ENCODE data around the gene AGER.

GRCh38 chr6:32133786-32134185 is 50.3 kb downstream of the AGER start:
- no peak for TF ChIP-seq EZH2phosphoT487 (IDR thresholded peaks at IDR 0.05; ENCODE audit: borderline replicate concordance)
- TF ChIP-seq, protein P1, sequence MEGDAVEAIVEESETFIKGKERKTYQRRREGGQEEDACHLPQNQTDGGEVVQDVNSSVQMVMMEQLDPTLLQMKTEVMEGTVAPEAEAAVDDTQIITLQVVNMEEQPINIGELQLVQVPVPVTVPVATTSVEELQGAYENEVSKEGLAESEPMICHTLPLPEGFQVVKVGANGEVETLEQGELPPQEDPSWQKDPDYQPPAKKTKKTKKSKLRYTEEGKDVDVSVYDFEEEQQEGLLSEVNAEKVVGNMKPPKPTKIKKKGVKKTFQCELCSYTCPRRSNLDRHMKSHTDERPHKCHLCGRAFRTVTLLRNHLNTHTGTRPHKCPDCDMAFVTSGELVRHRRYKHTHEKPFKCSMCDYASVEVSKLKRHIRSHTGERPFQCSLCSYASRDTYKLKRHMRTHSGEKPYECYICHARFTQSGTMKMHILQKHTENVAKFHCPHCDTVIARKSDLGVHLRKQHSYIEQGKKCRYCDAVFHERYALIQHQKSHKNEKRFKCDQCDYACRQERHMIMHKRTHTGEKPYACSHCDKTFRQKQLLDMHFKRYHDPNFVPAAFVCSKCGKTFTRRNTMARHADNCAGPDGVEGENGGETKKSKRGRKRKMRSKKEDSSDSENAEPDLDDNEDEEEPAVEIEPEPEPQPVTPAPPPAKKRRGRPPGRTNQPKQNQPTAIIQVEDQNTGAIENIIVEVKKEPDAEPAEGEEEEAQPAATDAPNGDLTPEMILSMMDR (conservative IDR thresholded peaks at IDR 0.05; ENCODE audit: low read length), result no peak

Measured in Loucy (cell line).